Ishikawa (cell line): Measurements from ENCODE around the gene PTPRA.

Source experiments
- CEBPB ChIP-seq: IDR thresholded peaks from 2 replicates; pipeline ENCODE4 v1.6.1; 2012
- CREB1 ChIP-seq: IDR thresholded peaks from 2 replicates; pipeline ENCODE4 v1.6.1; 2012; ENCODE audit warnings: low read depth
- EP300 ChIP-seq: IDR thresholded peaks from 2 replicates; pipeline ENCODE4 v1.6.1; 2012; ENCODE audit warnings: borderline replicate concordance
- FOXM1 ChIP-seq: IDR thresholded peaks from 2 replicates; pipeline ENCODE4 v1.6.1; 2012; ENCODE audit warnings: low read depth, borderline replicate concordance
- MAX ChIP-seq: IDR thresholded peaks from 2 replicates; pipeline ENCODE4 v1.6.1; 2012
- RAD21 ChIP-seq: IDR thresholded peaks from 2 replicates; pipeline ENCODE4 v1.6.1; 2012; ENCODE audit warnings: low read depth
- REST ChIP-seq: IDR thresholded peaks from 2 replicates; pipeline ENCODE4 v1.6.1; 2012; ENCODE audit warnings: low read depth, mild to moderate bottlenecking
- TAF1 ChIP-seq: IDR thresholded peaks from 2 replicates; pipeline ENCODE4 v1.6.1; 2012; ENCODE audit warnings: low read depth, mild to moderate bottlenecking
- TEAD4 ChIP-seq: IDR thresholded peaks from 2 replicates; pipeline ENCODE4 v1.6.1; 2012

GRCh38 chr20:2873010-2873746, at the start of gene PTPRA:
- no peak for TF ChIP-seq REST
- no peak for TF ChIP-seq TEAD4
- no peak for TF ChIP-seq RAD21
- TF ChIP-seq FOXM1: no peak
- TF ChIP-seq EP300: no peak
- TF ChIP-seq CREB1: no peak
- no peak for TF ChIP-seq CEBPB
- TF ChIP-seq TAF1: peak; percentile 86
- peak; percentile 23 for TF ChIP-seq MAX
